Neural progenitor cell (in vitro differentiated cells): Measurements from ENCODE around the gene ACER2. TPM values are rescaled to one million over a fixed set of nuclear protein-coding genes. Genes with fewer than 3 reads are reported as not detected.

Source experiments
- DNase-seq: peaks from one replicate; pipeline ENCODE4 v3.0.0-alpha.2; 2016; ENCODE audit warnings: low spot score
- H2AFZ ChIP-seq: fragments of 200-600 bp; sonication (generic); replicated peaks from 2 replicates; pipeline ENCODE4 v1.6.1; 2016; ENCODE audit warnings: antibody characterized with exemption
- H3F3A ChIP-seq: fragments of 200-600 bp; sonication (generic); 2 replicates; pipeline ENCODE4 v1.6.1; 2016; ENCODE audit warnings: antibody characterized with exemption, low read depth
- H3K27ac ChIP-seq: fragments of 200-600 bp; sonication (generic); 2 replicates; pipeline ENCODE4 v1.5.1; 2016; ENCODE audit warnings: mild to moderate bottlenecking
- H3K27me3 ChIP-seq: fragments of 200-600 bp; sonication (generic); 2 replicates; pipeline ENCODE4 v1.6.1; 2016; ENCODE audit warnings: mild to moderate bottlenecking, moderate library complexity
- H3K36me3 ChIP-seq: fragments of 200-600 bp; sonication (generic); 2 replicates; pipeline ENCODE4 v1.5.1; 2016
- H3K4me1 ChIP-seq: fragments of 200-600 bp; sonication (generic); 2 replicates; pipeline ENCODE4 v1.6.1; 2016; ENCODE audit warnings: mixed run types
- H3K4me2 ChIP-seq: fragments of 200-600 bp; sonication (generic); 2 replicates; pipeline ENCODE4 v1.6.1; 2016
- H3K4me3 ChIP-seq: fragments of 200-600 bp; sonication (generic); 2 replicates; pipeline ENCODE4 v1.5.1; 2016
- H3K79me2 ChIP-seq: fragments of 200-600 bp; sonication (generic); 2 replicates; pipeline ENCODE4 v1.6.1; 2016; ENCODE audit warnings: low read depth
- H3K9ac ChIP-seq: fragments of 200-600 bp; sonication (generic); 2 replicates; pipeline ENCODE4 v1.6.1; 2016
- H3K9me3 ChIP-seq: fragments of 200-600 bp; sonication (generic); 2 replicates; pipeline ENCODE4 v1.5.1; 2016; ENCODE audit warnings: low read depth
- H4K20me1 ChIP-seq: fragments of 200-600 bp; sonication (generic); 2 replicates; pipeline ENCODE4 v1.6.1; 2016; ENCODE audit warnings: low read depth
- H3K27ac Mint-ChIP-seq: 3 replicates; pipeline ENCODE4 v1.8.0; 2021; ENCODE audit warnings: mixed read lengths
- H3K27me3 Mint-ChIP-seq: 2 replicates; pipeline ENCODE4 v1.8.0; 2022; ENCODE audit warnings: low read depth, mild to moderate bottlenecking, inconsistent platforms, moderate library complexity, mixed read lengths; ENCODE audit not compliant: insufficient read depth
- H3K36me3 Mint-ChIP-seq: 3 replicates; pipeline ENCODE4 v1.8.0; 2021; ENCODE audit warnings: mixed read lengths
- H3K4me1 Mint-ChIP-seq: 3 replicates; pipeline ENCODE4 v1.8.0; 2021; ENCODE audit warnings: mixed read lengths
- H3K4me3 Mint-ChIP-seq: 3 replicates; pipeline ENCODE4 v1.8.0; 2021; ENCODE audit warnings: mild to moderate bottlenecking, moderate library complexity, mixed read lengths
- H3K9me3 Mint-ChIP-seq: 3 replicates; pipeline ENCODE4 v1.8.0; 2020; ENCODE audit warnings: mixed read lengths
- CTCF ChIP-seq: fragments of 200-600 bp; sonication (generic); IDR thresholded peaks from 2 replicates; pipeline ENCODE4 v1.5.1; 2017; ENCODE audit warnings: antibody characterized with exemption, mild to moderate bottlenecking
- EZH2 ChIP-seq: fragments of 200-600 bp; sonication (generic); IDR thresholded peaks from 2 replicates; pipeline ENCODE4 v1.6.1; 2017; ENCODE audit warnings: antibody characterized with exemption, mild to moderate bottlenecking, moderate library complexity
- EZH2phosphoT487 ChIP-seq: fragments of 200-600 bp; sonication (generic); IDR thresholded peaks from 2 replicates; pipeline ENCODE4 v1.6.1; 2017; ENCODE audit warnings: antibody characterized with exemption
- total RNA-seq: library from RNA; depleted of rRNA; stranded (reverse); fragments of >200 nt; gene quantifications from 2 replicates; pipeline ENCODE4 v1.2.3, GENCODE V29; 2015; ENCODE audit warnings: low replicate concordance

The ACER2 gene
- total RNA-seq, 1 donor from 2014 or later = 5.6 TPM

- DNase-seq = no peak
- Histone ChIP-seq H3F3A (peaks cover 1% of the 10 kb centered on the region), H3K4me3 (no peak overlapping the region), H3K79me2 (no peaks in the 10 kb centered on the region), H2AFZ (no peak overlapping the region), H3K27ac (no peak overlapping the region), H3K27me3 (no peaks in the 10 kb centered on the region), H3K4me2 (no peak overlapping the region), H4K20me1 (no peaks in the 10 kb centered on the region), H3K36me3 (no peaks in the 10 kb centered on the region), H3K9me3 (no peaks in the 10 kb centered on the region), H3K4me1 (peaks cover under 1% of the 10 kb centered on the region), H3K9ac (no peak overlapping the region)
- Mint-ChIP-seq H3K36me3 (peaks cover 12% of the 10 kb centered on the region), H3K27ac (no peak overlapping the region), H3K27me3 (peaks cover 2% of the 10 kb centered on the region), H3K4me1 (no peaks in the 10 kb centered on the region), H3K4me3 (no peak overlapping the region), H3K9me3 (no peaks in the 10 kb centered on the region)
- TF ChIP-seq EZH2phosphoT487 = no peak
- TF ChIP-seq EZH2 = no peak
- no peak for TF ChIP-seq CTCF
Observed at GRCh38 chr9:19440376-19440775, 31.6 kb downstream of the ACER2 start.

- no peaks in the 10 kb centered on the region for H3K36me3 ChIP-seq
- no peaks in the 10 kb centered on the region for H3K79me2 ChIP-seq
- no peaks in the 10 kb centered on the region for H3K27me3 ChIP-seq
- H4K20me1 ChIP-seq = no peaks in the 10 kb centered on the region
- DNase-seq = no peak
- no peak overlapping the region for H3K4me2 ChIP-seq
- Mint-ChIP-seq H3K4me1 (peaks cover 3% of the 10 kb centered on the region), H3K36me3 (peaks cover 12% of the 10 kb centered on the region), H3K4me3 (no peak overlapping the region), H3K27me3 (peaks cover 2% of the 10 kb centered on the region), H3K27ac (no peak overlapping the region), H3K9me3 (no peaks in the 10 kb centered on the region)
- H3K9me3 ChIP-seq = no peaks in the 10 kb centered on the region
- TF ChIP-seq EZH2phosphoT487 (no peak), CTCF (no peak), EZH2 (no peak)
- no peak overlapping the region for H2AFZ ChIP-seq
- H3K4me3 ChIP-seq = no peak overlapping the region
- no peak overlapping the region for H3K27ac ChIP-seq
- peaks cover 7% of the 10 kb centered on the region for H3K4me1 ChIP-seq
- H3K9ac ChIP-seq = no peak overlapping the region
- peaks cover 7% of the 10 kb centered on the region for H3F3A ChIP-seq
Observed at GRCh38 chr9:19440823-19441580, 32.2 kb downstream of the ACER2 start.

- Histone ChIP-seq H3K4me2 (no peak overlapping the region), H3K27me3 (no peaks in the 10 kb centered on the region), H2AFZ (no peak overlapping the region), H3K9ac (no peak overlapping the region), H3K4me1 (peaks cover 14% of the 10 kb centered on the region), H3K4me3 (no peak overlapping the region), H3K36me3 (no peaks in the 10 kb centered on the region), H3K79me2 (no peaks in the 10 kb centered on the region), H3K27ac (no peak overlapping the region), H3F3A (peaks cover 15% of the 10 kb centered on the region), H3K9me3 (no peaks in the 10 kb centered on the region), H4K20me1 (no peaks in the 10 kb centered on the region)
- no peak for DNase-seq
- Mint-ChIP-seq H3K9me3 (no peaks in the 10 kb centered on the region), H3K4me3 (no peak overlapping the region), H3K27me3 (peaks cover 2% of the 10 kb centered on the region), H3K36me3 (peaks cover 10% of the 10 kb centered on the region), H3K4me1 (peaks cover 8% of the 10 kb centered on the region), H3K27ac (no peak overlapping the region)
- TF ChIP-seq CTCF (no peak), EZH2phosphoT487 (no peak), EZH2 (no peak)
Observed at GRCh38 chr9:19441730-19442129, 32.9 kb downstream of the ACER2 start.
